CD4-positive, alpha-beta T cell treated with Interleukin-2 at 100 ng/mL for 4 hours (primary cell): Measurements from ENCODE around the gene FADS6.

Experiments used
- DNase-seq: peaks from one replicate; pipeline ENCODE4 v3.0.0-alpha.2; 2020; ENCODE audit warnings: low spot score

Gene FADS6

DNA sequence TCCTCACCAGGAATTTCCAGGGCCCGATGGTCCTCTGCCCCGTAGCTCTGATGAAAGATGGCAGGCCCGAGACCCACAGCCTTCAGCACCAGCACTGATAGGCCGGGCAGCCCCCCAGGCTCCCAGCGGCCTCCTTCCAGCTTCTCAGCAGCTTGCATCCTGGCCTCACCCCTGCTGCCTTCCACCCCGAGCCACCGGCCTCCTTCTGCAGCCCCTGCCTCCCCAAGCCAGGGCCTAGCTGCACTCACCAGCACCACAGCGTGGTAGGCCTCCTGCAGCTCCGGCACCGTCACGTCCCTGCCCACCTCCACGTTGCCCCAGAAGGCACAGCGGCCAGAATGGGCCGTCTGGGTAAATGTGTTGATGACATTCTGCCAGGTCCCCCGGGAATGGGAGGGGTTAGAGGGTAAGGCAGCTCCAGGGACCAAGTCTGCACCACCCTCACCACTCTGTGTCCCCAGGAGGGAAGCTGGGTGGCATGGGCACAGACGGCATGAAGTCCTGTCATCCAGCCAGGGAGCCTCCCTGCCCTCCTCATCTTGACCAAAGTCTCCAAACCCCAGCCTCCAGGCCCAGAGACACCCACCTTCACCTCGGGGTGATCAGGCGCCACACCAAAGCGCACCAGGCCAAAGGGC is 27.1 kb downstream of the FADS6 start:
- no peak for DNase-seq

DNA sequence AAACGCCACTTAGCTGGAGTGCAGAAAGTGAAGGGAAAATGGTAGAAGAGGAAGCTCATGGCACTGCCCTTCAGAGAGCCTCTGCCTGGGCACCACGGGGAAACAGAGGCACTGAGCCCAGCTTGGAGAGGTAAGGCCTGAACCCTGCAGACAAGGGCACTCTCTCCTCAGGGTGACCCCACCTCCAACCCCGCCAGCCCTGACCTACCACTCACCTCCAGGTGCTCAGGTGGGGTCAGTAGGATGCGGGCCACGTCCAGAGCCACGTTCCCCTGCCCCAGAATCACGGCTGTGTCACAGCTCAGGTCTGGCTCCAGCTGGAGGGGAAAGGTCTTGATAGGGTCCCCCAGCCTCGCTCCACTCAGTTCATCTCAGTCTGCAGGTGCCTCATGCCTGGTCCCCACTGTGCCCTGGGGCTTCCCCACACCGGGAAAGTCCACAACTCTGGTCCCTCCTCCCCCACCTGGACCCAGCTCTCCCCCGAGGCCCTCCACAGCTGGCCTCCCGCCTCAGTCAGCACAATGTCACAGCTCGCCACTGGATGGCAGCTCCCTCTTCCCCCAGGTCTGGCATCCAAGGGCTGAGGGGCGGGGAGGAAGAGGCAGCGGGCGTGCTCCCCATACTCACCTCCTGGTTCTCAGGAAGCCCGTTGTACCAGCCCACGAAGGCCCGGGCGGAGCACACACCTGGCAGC is 27.8 kb downstream of the FADS6 start:
- DNase-seq: no peak

DNA sequence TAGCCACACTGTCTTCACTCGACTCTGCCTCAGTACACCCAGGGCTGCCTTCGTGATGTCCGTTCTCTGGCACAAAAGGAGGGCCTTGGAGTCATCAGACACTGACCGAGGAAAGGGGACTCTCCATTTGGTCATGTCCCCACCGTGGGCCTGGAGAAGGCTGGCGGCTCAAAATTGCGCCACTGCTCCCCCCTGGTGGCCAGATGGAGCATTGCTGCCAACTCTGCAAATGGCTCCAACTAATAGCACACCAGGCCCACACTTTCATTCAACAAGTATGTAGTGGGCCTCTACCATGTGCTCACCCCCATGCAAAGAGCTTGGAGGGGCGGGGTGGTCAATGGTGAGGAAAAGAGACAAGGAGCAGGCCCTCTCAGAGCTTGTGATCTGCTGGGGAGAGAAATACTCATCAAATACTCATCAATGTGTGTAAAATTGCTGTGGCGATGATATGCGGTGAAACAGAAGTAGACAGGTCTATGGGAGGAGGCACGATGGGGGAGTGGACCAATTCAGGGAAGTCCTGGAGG is 28.5 kb downstream of the FADS6 start:
- DNase-seq: peak; percentile 79

DNA sequence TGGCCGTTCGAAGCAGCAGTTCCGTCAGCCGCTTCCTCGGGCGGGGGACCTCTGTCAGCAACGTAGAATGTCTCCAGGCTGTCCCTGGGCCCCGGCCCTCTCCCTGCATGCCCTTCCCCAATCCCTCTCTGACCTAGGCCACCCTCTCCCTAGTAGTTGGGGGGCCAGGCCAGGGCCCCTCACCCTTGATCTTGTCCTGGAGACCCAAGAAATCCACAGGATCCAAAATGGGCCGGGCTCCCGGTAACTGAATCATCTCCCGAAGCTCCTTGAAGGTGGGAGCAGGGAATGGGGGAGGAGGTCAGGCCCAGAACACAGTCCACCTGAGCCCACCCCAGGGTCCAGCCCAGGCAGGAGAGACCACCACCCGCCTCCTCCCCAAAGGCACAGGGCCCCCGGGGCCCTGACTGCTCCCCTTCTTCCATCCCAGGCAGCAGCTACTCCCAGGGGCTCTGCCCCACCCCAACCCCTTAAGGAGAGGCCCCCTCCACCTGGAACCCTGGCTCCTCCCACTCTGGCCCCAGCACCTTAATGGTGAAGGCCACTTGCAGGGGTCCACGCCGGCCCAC is 29.1 kb downstream of the FADS6 start:
- DNase-seq: no peak

DNA sequence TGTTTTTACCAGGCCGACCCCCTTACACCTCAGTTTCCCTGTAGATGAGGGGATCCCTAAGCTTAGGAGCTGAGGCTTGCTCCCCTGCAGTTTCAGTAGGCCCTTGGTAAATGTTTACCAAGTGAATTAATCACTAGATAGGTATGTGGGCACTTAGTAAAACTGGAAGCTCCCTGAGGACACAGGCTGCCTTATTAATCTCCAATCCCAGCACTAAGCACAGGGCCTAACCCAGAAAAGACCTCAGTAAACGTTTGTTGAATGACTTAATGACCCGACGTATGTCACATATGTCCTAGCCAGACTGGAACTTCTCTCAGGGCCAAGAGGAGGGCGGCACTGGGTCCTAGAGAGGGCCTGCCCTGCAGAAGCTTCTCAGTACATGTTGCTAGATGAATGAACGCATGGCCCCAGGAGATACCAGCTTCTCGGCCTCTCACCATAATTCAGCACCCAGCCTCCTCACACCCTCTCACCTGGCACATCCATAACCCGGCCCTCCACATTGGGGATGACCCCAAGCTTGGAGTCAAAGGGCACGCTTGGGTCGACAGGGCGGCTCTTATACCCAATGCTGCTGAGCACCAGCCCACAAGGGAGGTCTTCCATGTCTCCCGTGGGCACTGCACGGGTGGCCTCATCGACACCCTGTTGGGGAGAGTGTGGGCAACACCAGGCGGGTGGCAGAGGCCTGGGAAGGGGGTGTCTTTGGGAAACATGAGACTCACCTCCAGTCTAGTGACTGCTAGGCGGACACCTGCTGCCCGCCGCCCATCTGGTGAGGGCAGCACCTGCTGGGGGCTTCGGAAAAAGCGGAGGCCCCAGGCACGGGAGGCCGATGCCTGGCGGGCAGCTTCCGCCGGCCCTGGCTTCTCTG is 29.8 kb downstream of the FADS6 start:
- no peak for DNase-seq

DNA sequence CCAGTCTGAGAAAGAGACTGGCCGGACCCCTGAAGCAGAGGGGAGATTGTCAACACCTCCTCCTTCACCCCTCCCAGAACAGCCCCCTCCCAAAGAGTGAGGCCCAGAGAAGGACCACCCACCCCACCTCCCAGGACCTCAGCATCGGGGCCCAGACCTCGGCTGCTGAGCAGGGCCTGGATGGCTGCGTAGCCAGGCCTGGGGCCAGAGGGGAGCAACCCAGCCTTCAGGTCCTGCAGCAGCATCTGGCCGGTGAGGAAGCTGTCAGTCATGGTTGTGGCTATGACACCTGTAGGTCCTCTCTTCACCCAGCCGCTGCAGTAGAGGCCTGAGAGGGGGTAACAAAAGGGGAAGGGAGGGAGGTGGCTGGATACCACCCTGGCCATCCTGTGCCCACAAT is 30.5 kb downstream of the FADS6 start:
- no peak for DNase-seq

DNA sequence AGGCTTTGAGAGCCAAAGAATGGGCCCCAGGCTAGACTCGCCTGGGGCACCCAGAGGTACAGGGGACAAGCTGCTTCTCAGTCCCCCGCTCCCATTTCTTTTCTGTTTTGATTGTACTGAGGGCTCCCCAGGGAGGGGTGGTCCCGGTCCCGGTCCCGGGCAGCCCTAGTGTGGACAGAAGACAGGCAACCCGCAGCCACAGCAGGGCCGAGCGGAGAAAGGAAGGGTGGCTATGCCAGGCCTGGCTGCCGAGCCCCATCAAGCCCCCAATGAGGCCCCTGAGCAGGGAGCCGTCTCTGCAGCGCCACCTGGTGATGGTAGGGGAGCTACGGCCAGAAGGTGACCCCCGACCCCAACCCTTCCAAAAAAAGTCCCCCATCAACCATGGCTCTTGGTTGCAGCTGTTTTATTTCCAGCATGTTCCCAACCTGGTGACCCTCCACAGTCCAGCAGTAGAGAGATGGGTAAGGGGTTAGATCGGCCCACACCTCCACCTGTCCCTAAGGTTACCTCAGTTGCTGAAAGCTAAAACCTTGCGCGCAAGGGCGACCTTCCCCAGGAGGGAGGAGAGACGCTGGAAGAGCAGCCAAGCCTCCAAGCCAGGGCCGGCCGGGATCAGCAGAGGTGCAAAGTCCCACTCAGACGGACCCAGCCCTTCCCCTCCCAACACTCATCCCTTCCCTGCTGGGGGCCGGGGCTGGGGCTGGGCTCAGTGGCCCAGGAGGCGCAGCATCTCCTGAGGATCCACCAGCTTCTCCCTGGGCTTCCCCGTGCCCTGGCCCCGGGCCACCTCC is 31.1 kb downstream of the FADS6 start:
- DNase-seq: peak; percentile 72

DNA sequence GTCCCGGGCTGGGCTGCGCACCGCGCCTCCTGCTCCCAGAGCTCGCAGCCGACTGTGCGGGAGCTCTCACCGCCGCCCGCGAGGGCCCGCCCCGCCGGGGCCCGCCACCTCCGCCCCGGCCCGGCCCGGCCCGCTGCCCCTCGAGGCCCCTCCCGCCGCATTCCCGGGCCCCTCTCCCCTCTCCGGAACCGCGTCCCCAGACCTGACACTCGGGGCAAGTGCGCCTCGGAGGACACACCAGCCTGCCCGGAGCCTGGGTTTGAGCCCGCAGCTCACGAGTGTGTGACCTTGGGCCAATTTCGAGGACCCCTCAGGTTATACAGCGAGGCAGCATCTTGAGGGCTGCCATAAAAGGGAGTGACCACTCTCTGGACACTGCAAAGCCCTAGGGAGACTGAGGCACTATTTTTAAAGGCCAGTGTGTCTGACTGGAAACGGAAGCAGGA is 31.7 kb downstream of the FADS6 start:
- DNase-seq: no peak

DNA sequence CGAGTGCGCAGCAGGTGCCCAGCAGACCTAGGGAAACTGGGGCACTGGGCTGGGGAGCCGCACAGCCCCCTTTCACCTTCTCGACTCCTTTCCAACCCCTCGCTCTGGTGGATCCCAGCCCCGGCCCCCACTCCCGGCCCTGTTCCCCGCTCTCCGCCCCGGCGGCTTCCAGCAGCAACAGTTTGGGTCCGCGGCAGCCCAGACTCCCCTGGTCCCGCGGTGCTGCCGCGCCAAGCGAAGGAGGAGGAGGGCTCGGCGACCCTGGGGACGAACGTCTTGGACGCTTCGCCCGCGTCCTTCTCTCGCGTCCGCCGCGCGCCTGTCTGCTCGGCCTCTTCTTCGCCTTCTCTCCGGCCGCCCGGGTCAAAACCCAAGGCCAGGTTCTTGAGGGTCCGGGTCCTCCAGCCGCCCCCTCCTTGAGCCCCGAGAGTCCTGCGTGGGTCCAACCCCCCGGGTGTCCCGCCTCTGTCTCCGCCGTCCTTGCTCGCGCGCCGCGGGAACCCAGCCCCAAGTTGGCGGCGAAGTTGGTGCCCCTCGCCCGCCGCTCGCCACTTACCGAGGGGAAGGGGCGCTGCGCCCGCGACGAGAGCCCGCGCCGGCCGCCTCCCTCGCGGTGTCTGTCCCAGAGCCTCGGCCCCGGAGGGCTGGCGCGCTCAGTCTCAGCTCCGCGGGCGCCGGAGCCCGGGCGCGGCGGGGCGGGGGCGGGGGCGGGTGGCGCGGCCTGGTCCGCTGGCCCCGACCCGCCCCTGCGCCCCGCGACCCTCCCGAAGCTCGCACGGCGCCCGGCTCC is 32.4 kb downstream of the FADS6 start:
- DNase-seq: no peak

DNA sequence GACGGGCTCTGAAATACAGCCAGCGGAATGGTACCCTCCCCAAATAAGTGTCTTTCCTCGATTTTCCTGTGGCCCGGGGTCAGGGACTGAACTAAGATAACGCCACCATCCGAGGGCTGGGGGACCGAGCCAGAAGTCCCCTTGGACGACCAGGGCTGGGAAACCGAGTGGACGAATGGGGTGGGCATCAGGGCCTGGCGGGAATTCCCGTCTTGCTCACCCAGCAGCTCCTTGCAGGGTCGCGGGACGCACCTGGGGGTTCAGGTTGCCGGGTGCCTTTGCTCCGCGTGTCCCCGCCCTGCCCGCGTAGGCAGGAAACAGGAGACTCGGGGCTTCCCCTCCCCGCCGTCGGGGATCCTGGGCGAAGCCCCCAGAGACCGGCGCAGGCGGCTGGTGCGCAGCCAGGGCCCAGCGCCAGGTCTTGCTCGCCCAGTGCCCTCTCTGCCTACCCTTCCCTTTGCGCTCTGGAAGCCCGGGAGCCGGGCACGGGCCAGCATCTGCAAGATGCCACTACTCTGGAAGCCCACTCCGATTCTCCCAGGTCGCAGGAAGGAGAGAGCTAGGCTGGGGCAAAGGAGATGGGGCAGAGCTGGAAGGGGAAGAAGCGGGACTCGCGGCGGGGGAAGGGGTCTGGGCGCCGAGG is 33.1 kb downstream of the FADS6 start:
- no peak for DNase-seq

DNA sequence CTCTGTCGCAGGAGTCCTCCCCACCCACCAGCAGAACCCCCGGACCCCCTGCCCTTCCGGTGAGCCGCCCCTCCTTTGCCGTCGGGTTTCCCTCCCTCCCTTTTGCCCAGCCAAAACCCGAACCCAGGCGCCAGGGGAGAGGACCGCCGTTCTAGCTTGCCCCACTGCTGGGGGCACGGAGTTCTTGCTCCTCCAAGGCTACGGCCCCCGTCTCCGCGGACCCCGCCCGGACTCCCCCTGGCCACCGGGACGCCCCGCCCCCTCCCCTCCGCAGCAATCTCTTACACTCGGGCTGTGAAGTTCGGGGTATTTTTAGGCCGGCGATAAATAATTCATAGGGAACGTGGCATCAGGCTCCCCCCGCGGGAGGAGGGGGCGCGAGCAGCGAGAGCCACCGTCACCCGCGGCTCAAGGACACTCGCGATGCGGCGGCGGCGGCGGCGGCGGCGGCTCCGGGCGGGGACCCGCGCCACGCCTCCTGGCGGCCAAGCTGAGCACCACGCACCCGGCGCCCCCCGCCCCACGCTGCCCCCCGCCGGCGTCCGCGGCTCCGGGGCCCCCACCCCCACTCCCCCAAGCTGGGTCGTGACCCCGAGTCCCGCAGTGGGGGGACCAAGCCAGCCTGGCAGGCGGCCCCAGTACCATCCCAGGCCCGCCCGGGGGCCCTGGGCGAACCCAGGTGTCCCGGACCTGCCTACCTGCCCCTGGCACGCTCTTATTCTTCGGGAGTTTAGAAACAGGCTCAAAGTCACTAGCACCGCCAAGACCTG is 33.8 kb downstream of the FADS6 start, which contains the start of gene GRIN2C:
TSS of gene GRIN2C (minus strand) at position 427 of the 770 bp plus-strand sequence. CDS start 4,793 bp downstream, outside the sequence.
- DNase-seq: peak; percentile 21

DNA sequence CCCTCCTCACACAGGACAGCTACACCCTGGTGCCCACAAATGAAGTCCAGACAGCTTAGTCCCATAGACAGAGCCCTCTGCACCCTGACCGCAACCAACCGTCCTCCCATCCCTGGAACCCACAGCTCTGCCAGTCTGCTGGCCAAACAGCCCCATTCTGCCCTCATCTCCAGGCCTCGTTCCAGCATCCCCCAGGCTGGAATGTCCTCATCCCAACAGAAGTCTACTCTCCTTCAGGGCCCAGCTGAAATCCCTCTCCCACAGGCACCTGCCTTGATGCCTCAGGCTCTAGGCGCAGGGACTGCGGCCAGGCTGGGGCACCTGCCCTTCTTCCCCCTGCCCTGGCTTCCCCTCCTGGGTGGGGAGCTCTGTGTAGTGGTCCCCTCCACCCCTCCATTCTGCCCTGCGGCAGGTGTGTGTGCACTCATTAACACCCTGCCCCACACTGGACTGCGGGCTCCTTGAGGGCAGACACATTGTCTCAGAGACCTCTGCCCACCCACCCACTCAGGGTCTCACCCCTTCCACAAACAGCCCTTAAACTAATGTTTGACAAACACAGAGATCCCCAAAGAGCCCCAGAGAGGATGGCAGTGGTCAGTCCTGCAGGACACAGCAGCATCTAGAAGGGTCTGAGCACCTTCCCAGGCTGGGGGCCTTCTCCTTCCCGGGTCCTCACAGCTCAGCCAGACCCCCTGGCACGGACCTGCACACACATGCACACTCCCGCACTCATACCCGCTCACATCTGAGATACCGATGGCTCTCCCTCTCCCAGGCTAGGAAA is 34.6 kb downstream of the FADS6 start:
- no peak for DNase-seq

DNA sequence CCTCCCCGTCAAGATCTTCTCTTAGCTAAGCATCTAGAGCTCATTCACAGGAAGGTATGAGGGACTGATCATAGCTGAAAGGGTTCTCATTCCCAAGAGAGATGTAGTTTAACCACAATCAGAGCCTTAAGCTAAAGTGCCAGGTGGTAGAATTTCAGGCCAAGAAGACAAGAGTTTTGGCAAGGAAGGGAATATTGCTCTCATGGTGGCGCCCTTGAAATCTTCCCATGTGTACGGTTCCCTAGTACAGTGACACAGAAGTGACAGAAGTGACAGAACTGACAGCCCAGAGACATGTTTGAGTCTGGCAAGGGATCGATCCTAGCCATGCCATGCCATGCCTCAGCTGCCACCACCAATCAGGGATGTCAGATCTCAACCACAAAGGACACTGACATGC is 36.2 kb downstream of the FADS6 start:
- DNase-seq: no peak

DNA sequence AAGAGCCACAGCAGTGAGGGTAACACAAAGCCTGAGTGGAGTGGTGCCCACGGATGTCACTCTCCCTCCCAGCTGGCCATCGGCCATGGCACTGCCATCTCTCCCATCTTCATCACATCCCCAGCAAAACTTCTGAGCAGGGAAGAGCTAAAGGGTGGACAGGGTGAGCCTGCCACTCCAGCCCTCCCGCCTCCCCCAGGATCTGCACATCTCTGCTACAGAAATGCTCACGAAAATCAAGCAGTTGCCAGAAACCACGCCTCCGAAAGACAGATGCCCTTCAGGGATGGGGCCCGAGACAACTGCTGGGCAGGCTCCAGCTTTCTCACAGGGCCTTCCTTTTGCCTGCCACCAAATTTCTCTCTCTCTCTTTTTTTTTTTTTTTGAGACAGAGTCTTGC is 37.3 kb downstream of the FADS6 start:
- no peak for DNase-seq

DNA sequence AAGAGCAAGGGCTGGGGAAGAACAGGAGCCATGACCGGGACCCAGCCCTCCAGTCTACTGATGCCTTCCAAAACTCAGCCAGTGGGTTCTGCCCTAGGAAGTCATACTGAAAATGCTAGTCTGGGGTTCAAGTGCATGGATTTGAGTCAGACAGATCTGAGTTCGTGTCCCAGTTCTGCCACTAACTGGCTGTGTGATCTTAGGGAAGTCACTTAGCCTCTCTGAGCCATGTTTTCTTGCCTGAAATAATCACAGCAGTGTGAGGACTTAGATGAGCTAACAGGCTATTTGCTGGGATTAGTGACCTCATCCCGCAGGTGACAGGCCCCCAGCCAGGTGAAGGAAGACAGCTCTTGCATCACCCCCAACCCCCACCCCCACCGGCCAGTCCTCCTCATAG is 38.1 kb downstream of the FADS6 start:
- no peak for DNase-seq

DNA sequence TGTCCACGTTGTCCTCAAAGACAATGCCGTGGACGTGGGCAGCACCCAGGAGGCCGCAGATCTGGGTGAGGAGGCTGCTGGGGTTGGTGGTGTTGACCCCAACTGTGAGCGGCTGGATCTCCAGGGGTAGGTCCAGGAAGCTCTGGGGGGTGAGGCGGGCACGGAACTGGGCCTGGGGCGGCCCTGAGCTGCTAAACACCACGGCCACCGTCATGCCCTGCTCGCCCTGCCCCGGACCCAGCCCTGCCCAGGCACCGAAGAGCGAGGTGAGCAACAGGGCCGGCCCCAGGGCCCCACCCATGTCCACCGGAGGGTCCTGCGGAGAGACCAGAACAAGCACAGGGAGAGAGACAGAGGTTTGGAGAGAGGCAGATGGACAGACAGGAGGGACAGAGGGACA is 38.6 kb downstream of the FADS6 start:
- no peak for DNase-seq

DNA sequence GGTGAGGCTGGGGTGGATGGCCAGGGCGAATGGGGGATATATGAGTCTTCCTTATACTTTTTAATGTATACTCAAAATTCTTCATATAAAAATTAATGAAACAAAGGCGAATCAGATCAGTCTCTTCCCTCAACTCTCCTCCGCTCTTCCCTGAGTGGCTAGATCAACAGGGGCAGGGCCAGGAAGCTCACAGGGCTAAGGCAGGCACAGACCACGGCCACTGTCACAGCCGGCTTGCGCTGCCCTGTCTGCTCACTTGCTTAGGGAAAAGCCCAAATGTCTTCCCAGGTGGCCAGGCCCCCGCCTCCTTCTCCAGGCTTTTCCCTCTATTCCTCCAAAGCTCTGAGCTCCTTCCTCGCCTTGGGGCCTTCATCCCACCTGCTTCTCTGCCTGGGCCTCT is 39.8 kb downstream of the FADS6 start:
- DNase-seq: no peak

DNA sequence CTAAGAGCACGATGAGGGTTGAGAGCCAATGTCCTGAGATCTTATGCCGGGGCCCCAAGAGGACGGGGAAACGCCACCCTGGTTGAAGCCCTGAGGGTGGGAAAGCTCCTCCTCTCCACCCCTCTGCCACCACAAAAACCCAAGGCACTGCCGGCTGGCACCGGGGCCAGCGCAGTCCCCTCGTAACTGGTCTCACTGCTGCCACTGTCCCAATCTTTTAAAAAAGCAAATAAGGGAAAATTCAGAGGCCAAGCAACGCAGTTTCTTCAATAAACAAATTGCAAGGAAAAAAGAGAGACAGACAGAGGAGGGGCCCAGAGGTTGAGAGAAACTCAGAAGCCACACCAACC is 40.4 kb downstream of the FADS6 start:
- DNase-seq: no peak
